ENCODE data around the gene SLAMF7. TPM values are rescaled to one million over a fixed set of nuclear protein-coding genes. Genes with fewer than 3 reads are reported as not detected.

SLAMF7 gene
- polyA plus RNA-seq, 1 donor = 0.71 TPM

Other genes with a start within 250 kb of the SLAMF7 start
- gene SLAMF6, start 216.0 kb upstream of the SLAMF7 start, polyA plus RNA-seq (ENCODE audit: insufficient read length) = 0.31 TPM
- gene CD84, start 159.8 kb upstream of the SLAMF7 start, polyA plus RNA-seq (ENCODE audit: insufficient read length) = 3.2 TPM
- not detected for gene SLAMF1, start 92.2 kb upstream of the SLAMF7 start, polyA plus RNA-seq (ENCODE audit: insufficient read length)
- gene CD48, start 27.4 kb upstream of the SLAMF7 start, polyA plus RNA-seq (ENCODE audit: insufficient read length) = 2.1 TPM
- 0.34 TPM for gene LY9, start 56.9 kb downstream of the SLAMF7 start, polyA plus RNA-seq (ENCODE audit: insufficient read length)
- 0.14 TPM for gene CD244, start 123.6 kb downstream of the SLAMF7 start, polyA plus RNA-seq (ENCODE audit: insufficient read length)
- not detected for gene ITLN1, start 145.9 kb downstream of the SLAMF7 start, polyA plus RNA-seq (ENCODE audit: insufficient read length)
- not detected for gene ITLN2, start 215.6 kb downstream of the SLAMF7 start, polyA plus RNA-seq (ENCODE audit: insufficient read length)